Glomerular endothelial cell (primary cell): ENCODE results near the gene CILP. TPM values are rescaled to one million over a fixed set of nuclear protein-coding genes. Genes with fewer than 3 reads are reported as not detected.

Experiments used
- DNase-seq: peaks from one replicate; pipeline ENCODE4 v3.0.0-alpha.2; 2011; ENCODE audit warnings: low read depth, low spot score; ENCODE audit errors: extremely low read depth
- total RNA-seq: library from RNA; depleted of rRNA; stranded (reverse); fragments of >200 nt; gene quantifications from 2 replicates; pipeline ENCODE4 v1.2.3, GENCODE V29; 2015

The CILP gene
- total RNA-seq, 1 donor from 2014 or later = 0.12 TPM

DNA sequence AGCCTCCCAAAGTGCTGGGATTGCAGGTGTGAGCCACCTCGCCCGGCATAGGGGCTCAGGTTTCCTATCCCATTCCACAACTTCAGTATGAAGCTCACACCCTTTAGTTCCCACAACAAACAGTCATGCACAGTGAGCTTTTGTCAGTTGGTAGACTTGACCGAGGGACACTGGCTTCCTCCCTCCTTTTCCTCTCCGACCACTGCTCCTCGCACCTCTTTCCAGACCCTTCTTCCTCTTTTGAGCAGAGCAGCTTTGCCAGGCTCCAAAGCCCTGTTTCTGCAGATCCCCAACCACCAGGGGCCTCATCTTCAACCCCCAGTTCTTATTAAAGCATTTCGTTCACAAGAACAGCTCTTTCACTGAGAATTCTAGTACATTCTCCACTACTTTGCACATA lies 12.7 kb upstream of the CILP start:
- DNase-seq = no peak

DNA sequence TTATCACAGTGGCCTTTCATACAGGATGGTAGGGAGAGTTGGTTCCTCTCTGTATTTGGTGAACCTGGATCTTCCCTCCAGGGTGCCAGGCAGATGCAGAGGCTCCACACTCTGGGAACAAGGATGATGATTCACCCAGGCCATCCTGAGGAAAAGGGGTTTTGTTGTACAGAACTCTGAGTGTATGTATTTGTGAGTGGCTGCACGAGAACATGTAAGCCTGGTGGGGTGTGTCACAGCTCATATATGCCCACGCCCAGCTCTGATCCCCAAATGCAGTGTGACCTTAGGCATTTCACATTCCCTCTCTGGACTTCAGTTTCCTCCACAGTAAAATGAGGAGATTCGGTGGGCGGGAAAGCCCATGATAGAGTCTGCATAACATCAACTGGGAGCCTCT lies 11.6 kb upstream of the CILP start:
- no peak for DNase-seq

DNA sequence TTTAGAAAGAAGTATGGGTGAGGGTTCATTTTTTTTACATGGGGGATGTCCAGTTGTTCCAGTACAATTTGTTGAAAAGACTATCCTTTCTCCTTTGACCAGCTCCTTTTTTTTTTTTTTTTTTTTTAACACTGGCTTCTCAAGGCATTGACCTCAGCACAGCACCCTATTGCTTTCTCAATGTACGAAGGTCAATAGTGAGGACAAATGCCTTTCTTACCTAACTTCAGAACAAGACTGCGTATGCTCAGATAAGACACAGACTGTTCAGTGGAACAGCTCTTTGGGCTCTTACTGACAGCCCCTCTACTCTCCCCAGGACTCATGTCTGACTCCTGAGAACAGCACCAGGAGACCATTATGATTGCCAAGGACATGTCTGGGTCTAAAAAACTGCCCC lies 10.4 kb upstream of the CILP start:
- no peak for DNase-seq

DNA sequence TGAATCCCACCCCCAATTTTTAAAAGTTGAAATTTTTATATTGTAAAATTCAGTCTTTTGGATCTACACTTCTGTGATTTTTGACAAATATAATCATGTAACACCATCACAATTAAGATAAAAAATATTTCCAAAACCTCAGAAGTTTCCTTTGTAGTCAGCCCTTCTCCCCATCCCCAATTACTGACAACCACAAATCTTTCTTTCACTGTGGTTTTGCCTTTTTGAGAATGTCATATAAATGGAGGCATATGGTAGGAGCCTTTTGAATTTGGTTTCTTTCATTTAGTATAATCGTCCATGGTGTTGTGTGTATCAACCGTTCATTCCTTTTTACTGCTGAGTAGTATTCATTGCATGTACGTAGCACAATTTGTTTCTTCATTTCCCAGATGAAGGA lies 7.9 kb upstream of the CILP start:
- DNase-seq = no peak

DNA sequence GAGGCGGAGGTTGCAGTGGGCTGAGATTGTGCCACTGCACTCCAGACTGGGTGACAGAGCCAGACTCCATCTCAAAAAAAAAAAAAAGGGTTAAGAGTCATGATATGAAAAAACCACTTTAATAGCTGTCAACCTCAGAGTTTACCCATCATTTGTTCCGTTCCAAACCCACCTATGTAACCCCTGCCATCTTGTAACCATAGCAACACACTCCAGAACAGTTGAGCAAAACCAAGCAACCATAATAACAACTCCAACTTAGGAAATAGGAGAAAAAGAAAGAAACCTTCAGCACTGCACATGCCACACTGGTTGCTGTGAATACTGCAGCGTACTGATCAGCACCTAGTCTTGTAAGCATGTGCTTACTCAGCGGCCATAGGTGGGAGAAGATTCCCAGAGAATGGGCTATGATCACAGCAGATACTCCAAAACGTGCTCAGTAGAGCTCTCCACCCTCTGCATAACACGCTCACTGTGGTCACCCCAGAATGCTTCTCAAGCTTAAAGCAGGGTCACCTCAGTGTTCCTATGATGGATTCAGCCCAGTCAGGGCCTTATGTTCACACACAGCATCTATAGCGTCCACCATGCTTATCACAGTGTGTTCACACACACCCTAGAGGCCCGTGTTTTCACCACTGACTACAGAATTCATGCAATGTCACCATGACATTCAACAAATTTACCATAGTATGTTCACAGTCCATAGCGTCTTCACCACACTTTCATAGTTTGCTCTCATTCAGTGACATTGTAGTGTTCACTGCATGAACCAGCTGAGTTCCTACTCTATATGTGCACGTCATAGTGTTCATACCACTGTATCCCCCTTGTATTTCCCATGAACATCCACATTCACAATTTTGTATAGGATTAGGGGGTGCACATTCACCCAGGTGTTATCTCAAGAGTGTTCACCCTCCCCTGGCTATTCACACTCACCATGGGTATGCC lies 6.5 kb upstream of the CILP start:
- no peak for DNase-seq

DNA sequence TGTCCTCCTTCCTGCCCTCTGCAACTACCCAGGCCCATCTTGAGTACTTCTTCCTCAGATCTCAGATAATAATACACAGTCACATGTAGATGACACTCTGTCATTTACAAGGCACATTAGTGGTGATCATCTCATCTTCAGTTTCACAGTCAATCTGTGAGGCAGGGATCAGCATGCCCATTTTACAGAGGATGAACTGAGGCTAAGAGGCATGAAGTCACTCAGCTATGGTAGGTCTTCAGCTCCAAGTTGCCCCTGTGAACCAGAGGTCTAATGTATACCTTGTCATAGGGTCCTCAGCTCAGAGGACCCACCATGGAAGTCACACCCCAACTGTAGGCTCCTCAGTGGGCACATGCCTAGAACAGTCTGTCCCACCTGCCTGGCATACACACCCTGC lies 4.2 kb upstream of the CILP start:
- no peak for DNase-seq

DNA sequence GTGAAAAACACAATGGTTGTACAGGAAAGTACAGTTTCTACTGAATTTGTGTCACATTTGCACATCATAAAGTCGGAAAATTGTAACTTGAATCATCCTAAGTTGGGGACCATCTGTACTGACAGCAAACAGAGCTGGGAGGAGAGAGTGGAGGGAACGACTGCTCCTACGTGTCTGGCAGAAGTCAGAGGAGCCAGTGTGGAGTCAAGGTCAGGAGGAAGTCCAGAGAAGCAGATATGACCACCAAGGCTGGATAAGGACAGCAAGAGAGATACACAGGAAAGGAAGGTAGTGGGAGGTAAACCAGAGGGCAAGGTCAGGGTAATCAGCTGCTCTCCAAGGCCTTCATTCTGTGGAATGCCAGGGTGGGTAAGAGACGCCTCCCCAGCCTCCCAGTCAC lies 2.7 kb upstream of the CILP start:
- no peak for DNase-seq

DNA sequence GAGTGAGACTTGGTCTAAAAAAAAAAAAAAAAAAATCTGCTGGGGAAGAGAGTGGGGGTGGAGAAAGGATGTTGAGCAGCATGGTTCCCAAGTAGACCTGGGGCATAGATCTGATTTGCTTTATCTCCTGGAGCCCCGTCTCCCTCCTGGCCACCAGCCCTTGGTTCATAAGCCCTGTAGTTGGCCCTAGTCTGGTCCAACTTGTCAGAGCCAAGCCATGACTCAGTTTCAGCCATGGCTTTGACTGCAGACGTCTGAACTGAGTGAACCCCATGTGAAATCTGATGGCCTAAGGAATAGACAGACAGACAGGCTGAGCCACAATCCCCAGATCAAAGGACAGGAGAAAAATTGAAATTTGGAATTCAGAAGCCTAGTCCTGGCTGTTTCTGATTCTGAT lies 2.0 kb upstream of the CILP start:
- DNase-seq = no peak

DNA sequence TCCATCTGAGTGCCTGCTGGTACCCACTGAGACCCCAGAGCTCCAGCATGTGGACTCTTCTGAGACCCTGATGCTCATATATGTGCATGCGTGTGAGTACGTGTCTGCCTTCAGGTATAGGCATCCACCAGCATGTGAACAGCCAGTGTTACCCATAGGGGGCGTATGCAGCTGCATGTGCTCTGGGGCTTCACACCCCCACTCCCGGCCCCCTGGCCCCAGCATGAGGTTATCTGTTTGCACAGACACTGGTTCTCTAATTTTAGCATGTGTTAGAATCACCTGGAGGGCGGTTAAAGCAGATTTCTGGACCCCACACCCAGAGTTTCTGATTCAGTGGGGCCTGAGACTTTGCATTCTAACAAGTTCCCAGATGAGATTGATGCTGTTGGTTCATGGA lies 824 bp upstream of the CILP start:
- DNase-seq = no peak

DNA sequence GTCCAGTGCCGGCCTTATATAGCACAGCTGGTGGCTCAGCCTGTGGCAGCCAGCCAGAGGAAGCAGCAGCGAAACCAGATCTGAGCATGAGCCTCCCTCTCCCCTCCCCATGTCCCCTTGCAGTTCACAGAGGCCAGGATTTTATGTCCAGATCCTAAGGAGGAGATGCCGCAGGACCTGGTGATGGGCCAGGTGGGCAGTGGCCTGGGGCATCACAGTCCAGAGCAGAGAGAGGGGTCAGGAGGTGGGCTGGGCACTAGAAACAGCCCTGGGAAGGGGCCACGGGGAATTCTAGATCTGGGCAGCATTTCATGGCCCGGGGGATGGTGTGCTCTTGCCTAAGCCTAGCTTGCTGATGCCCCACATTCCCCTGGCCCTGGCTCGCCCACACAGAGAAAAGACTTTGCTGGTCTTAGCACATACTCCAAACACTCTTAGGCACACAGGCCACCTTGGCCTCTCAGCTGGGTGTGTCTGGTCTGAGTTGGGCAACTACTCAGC lies 259 bp upstream of the CILP start:
- no peak for DNase-seq

DNA sequence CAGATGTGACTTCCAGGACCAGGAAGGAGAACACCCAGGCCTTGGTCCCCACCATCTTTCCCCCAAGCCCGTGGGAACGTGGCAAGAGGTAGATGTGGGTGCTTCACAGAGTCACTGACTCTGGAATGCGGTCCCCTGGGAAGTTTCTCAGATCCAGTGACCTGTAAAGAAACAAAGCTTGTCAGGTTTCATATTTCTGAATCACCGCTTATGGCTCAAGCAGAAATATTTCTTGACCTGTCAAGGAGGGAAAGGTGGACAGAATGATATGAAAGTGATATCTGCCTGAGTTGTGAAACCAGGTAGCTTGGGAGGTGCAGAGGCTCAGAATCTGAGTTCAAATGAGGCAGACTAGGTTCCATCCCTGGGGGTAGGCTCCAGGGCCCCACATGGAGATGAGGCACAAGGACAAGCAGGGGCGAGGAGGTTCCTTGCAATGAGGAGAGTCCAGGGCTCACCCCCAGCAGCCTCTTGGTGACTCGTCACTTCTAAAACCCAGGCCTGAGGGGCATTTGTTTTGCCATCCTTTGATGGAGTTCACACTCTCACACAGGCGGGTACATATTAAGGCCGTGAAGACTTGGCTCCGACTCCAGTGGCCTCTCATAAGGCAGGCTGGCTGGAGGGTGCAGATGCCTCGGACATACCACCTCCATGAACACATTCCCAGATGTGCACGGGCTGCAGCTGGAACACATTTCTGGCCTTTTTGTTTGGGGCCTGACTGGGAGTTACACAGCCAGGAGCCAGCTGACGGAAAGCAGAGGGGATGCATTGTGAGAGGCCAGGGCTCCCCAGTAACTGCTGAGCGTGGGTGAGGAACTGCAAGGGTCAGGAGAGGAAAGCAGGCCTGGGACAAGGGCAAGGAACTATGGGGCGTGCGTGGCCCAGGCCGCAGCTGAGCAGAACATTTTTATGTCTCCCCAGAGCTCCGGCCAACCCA lies 1.3 kb downstream of the CILP start:
- no peak for DNase-seq

DNA sequence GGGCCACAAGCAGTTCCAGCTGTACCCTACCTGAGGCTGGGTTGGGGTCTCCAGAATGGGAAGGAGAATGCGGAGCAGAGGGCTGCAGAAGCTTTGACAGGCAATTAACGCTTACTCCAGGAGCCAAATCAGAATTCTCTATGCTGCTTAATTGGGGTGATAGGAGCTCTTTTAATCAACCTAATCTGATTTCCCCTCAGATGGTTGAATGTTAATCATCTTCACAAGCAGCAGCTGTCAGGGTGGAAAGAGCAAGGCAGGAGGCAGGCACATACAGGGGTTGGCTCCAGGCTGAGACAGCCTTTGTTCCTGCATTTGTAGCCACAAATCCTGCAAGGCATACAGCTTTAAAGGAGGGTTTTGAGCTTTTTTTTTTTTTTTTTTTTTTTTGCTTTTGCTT lies 2.6 kb downstream of the CILP start:
- no peak for DNase-seq

DNA sequence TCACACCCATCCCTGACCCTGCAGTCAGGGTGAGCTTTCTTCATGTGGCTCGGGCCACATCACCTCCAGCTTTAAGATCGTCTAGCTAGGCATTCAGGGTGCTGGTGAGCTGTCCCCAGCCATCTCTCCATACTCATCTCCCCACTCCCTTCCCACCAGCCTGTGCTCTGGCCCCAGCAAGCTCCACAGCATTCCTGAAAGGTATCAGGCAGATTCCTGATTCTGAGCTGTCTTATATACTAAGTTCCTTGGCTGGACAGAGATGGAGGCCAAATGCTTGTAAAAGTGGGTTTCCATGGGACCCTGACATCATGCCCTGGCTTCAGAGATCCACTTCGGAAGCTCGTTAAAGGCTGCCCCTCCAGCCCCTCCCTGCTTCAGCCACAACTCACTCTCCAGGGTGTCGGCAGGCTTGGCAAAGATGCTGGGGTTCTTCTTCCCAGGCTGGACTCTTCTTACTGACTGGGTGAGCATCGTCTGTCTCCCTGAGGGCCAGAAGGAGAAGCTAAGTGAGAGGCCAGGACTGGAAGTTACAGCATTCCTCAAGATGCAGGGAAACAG lies 3.9 kb downstream of the CILP start:
- DNase-seq = no peak

DNA sequence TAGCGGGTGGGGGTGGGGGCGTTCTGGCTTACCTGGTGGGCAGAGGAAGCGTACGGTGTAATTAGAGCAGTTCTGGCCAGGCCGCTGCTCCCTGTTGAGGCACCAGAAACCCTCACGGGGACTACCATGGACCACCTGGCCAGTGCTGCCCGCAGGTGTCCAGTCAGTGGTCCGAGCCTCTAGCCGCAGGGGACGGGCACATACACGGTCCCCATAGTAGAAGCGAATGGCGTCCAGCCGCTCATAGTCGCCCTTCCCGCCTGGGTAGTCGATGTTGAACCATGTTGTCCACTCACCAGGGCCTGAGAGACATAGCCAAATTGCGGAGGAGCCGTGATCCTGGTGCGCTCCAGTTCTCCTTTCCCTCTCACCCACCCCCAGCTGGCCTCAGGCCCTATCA lies 4.5 kb downstream of the CILP start:
- no peak for DNase-seq

DNA sequence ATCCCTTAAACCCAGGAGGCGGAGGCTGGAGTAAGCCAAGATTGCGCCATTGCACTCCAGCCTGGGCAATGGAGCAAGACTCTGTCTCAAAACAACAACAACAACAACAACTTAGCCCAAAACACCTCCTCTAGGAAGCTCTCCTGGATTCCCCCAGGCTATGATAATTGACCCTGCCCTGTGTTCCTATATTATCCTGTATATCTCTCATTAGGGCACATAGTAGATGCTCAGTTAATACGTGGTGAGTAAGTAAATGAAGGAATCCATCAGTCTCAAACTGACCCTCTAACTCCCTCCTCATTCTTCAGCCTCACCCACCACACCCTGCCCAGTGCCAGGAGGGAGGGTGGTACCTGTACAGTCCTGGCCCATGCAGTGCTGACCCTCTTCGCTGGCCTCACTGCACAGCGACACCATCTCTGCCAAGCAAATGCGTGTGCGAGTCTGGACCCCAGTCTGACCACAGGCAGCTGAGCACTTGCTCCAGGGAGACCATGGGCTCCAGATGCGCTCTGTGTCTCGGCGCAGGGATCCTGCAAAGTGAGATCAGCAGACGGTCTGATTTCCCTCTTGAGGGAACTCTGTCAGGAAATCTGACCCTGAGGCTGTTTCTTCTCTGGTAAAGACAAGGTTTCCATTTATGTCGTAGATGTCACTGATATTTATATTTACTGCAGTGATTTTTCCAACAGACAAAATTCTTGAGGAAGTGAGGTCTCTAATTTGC lies 6.2 kb downstream of the CILP start:
- DNase-seq = no peak

DNA sequence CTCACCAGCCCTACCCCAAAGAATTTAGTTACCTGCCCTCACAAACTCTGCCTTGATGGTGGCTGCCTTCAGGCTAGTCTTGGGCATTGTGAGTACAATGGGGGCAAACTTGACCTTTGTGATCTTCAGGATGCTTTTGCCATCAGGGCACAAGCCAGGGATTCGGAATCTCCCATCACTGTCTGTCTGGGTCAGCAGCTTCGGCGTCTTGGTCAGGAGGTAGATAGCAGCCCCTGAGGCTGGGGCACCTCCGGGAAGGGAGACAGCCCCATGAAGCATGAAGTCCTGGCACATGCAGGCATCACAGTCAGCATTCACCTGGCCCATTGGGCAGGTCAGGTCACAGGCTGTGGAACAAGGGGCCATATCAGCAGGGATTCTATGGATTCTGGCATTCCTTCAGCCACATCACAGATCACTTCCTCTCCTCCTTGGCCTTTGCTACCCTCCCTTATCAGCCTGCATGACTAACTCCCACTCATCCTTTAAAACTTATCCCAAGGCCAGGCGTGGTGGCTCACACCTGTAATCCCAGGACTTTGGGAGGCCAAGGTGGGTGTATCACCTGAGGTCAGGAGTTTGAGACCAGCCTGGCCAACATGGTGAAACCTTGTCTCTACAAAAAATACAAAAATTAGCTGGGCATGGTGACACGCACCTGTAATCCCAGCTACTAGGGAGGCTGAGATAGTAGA lies 6.9 kb downstream of the CILP start:
- DNase-seq = no peak

DNA sequence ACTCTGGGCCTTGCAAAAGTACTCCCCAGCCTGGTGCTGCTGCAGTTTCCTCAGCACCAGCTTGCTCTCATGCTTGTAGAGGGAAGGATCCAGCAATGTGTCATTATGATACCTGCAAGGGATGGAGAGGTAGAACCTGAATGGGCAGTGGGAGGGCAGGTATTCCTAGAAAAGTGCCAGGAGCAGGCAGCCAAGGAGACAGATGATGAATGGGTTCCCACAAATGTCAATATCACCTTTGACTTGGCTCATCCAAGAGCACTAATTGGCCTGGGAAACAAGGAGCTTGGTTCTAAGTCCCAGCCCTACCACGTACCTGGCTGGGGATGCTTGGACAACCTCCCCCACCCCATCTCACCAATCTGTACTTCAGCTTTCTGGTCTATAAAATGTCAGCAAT lies 9.4 kb downstream of the CILP start:
- no peak for DNase-seq

DNA sequence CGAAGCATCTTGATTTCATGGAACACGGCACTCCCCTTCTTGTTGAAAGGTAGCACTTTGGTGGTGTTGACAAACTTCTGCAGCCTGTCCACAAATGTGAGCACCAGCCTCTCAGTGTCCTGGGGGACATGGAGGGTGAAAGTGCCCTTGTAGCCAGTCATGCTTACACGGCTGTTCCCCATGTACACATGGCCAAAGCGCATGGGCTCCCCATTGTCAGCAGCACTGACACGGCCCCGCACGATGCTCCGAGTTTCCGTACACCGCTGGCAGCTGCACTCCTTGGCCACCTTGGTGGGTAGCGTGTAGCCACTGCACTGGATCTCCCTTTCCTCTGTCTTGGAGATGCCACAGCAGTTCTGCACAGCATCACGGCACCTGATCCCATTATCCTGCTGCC lies 12.7 kb downstream of the CILP start:
- no peak for DNase-seq

DNA sequence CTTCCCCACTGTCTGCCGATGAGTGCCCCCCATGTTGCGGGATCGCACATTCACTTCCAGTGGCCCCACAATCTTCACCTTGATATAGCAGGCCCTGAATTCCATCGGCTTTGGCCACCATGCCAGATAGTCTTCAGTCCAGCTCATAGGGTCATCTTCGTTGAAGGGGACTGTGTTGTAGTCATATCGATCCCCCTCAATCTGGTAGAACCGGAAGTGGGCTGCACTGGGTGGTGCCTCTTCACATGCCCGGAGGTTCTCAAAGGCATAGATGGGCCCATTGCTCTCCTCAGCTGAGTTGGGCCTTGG lies 14.0 kb downstream of the CILP start:
- DNase-seq = no peak

DNA sequence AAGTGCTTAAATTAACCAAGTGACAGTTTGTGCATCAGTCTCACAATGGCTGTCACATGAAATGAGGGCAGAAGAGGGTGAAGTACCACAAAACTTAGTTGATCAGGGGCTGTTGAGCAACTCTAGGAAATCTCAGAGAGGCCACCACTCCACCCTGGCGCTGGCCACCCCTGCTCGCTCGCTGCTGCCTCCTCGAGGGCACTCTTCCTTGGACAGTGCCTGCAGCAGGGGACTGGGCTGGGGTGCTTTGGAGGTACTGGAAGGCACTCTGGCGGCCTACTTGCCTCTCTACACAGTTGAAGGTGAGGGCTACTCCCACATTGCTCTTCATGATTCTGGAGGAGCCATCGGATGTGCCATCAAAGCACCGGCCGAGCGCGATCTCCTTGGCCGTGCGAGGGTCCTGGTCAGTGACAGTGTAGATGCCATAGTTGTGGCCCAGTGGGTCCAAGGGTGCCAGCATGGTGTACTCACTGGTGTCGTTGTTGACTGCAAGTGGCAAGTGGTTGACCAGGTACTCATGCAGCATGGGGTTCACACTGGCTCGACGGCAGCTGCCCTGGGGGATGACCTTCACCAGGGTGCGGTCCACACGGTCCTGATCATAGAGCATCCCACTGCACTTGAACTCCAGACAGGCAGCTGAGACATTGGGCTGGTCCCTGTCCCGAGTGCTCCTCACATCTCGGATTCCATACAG lies 14.5 kb downstream of the CILP start:
- no peak for DNase-seq
